ENCODE results near the gene ATP5MC2.
"Not testable (repeated sequence)": the region's sequence is repeated elsewhere in the genome, so short reads cannot be mapped to it uniquely, and the experiment has no call there.

The ATP5MC2 gene

DNA sequence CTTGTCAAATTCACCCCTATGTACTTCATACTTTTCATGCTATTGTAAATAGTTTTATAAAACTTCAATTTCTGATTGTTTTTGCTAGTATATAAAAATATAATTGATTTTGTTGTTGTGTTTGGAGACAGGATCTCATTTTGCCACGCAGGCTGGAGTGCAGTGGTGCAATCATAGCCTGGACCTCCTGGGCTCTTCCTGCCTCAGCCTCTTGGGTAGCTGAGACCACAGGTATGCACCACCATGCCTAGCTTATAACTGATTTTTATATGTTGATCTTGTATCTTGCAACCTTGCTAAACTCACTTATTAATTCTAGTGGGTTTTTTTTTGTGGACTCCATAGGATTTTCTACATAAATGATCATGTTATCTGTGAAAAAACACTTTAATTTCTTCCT, 23.5 kb downstream of the ATP5MC2 start:
- DNase-seq (ENCODE audit: low read depth, low spot score) = no peak

- no peak for DNase-seq (ENCODE audit: low read depth, low spot score)
These were observed 24.1 kb downstream of the ATP5MC2 start for GRCh38 chr12:53651737-53652136.

GRCh38 chr12:53646300-53646699, 29.6 kb downstream of the ATP5MC2 start:
- not testable (repeated sequence) for DNase-seq (ENCODE audit: low read depth, low spot score)

- DNase-seq (ENCODE audit: low read depth, low spot score) = no peak
These were observed 30.7 kb downstream of the ATP5MC2 start for GRCh38 chr12:53645165-53645564.

- no peak for DNase-seq (ENCODE audit: low read depth, low spot score)
These were observed 31.8 kb downstream of the ATP5MC2 start for GRCh38 chr12:53644133-53644532.

GRCh38 chr12:53643232-53643979, 32.5 kb downstream of the ATP5MC2 start:
- DNase-seq (ENCODE audit: low read depth, low spot score) = no peak

GRCh38 chr12:53638057-53638456, 37.8 kb downstream of the ATP5MC2 start:
- DNase-seq (ENCODE audit: low read depth, low spot score) = no peak

DNA sequence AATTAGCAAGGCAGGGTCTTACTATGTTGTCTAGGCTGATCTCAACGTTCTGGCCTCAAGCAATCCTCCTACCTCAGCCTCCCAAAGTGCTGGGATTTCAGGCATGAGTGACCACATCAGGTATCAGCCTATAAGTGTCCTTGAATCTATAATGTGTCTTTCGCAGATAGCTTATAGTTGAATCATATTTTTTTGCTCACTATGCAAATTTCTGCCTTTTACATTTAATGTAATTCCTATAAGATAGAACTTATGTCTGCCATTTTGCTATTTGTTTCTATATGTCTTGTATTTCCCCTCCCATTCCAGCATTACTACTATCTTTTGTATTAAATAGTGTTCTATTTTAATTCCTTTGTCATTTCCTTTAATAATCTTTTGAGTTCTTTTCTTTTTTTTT, 39.2 kb downstream of the ATP5MC2 start:
- DNase-seq (ENCODE audit: low read depth, low spot score) = no peak

DNA sequence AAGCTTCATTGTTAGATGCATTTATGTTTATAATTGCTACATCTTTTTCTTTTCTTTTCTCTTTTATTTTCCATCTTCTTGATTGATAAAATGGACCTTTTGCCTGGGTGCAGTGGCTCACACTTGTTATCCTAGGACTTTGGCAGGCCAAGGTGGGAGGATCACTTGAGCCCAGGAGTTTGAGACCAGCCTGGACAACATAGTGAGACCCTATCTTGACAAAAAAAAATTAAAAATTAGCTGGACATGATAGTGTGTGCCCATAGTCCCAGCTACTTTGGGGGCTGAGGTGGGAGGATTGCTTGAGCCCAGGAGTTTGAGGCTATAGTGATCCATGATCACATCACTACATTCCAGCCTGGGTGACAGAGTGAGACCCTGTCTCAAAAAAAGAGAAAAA, 40.2 kb downstream of the ATP5MC2 start:
- DNase-seq (ENCODE audit: low read depth, low spot score) = not testable (repeated sequence)

GRCh38 chr12:53631721-53632120, 44.2 kb downstream of the ATP5MC2 start:
- no peak for DNase-seq (ENCODE audit: low read depth, low spot score)

DNA sequence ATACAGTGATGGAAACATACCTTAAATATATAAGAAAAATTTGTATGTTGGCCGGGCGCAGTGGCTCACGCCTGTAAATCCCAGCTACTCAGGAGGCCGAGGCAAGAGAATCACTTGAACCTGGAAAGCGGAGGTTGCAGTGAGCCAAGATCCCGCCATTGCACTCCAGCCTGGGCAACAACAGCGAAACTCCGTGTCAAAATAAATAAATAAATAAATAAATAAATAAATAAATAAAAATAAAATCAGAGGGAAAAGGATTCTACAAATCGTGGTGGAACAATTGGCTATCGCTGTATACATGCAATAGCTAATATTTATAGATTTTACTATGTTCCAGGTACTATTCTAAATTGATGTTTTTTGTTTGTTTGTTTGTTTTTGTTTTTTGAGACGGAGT, 48.0 kb downstream of the ATP5MC2 start:
- DNase-seq (ENCODE audit: low read depth, low spot score) = no peak

- no peak for DNase-seq (ENCODE audit: low read depth, low spot score)
These were observed 49.1 kb downstream of the ATP5MC2 start for GRCh38 chr12:53626702-53627169.

DNA sequence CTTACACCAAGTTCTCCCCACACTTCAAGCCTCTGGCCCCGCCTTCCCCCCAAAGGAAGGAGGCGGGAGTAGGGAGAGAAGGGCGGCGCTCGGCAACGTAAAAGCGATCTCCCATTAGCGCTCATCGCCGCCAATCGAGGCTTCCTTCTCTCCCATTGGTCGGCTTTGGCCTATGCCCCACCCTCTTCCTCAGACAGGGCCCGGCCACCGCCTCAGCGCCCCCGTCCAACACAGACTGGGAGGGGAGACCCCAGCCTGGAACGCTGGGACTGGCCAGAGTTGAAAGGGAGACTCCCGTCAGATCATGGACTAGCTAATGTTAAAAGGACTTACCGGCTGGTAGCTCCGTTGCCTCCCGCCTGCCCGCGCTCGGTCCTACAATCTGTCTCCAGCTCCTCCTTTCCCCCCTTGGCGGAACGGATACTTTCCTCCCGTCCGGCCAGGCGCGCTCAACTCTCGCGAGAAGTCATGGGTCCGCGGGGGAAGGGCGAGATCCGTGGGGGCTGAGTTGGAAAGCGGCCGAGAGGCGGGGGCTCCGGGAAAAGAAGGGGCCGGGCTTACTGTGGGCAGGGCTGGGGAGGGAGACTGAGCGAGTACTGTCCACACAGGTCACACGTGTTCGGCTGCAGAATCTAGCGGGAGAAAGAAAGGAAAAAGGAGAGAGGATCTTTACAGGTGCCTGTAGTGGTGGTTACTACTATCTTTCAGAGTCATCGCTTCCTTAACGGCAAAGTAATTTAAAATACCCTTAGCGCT, 49.8 kb downstream of the ATP5MC2 start, which contains the start of gene ATF7:
TSS of gene ATF7 (minus strand) at position 437 of the 756 bp plus-strand sequence. CDS start 25,382 bp downstream, outside the sequence.
- peak; percentile 100 for DNase-seq (ENCODE audit: low read depth, low spot score)

GRCh38 chr12:53625373-53625945, 50.4 kb downstream of the ATP5MC2 start:
- no peak for DNase-seq (ENCODE audit: low read depth, low spot score)

DNA sequence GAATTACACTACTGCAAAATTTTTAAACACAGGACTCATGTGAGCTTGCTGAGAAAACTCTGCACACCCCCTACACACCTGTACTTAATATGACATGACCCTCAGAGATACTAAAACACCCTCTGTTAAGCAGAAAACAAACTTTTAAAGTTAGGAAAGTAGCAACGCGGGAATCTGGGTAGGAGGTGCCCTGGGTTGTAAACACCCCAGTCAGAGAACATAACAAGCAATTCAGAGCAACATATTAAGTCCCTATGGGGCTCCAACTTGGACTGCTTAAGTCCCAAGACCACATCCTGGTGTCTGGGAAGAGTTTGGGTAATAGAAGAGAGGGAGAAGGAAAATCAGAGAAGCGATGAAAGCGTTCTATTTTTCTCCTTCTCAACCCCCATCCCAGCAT, 50.9 kb downstream of the ATP5MC2 start:
- peak; percentile 16 for DNase-seq (ENCODE audit: low read depth, low spot score)

GRCh38 chr12:53624458-53624857, 51.4 kb downstream of the ATP5MC2 start:
- DNase-seq (ENCODE audit: low read depth, low spot score) = no peak

- no peak for DNase-seq (ENCODE audit: low read depth, low spot score)
These were observed 52.1 kb downstream of the ATP5MC2 start for GRCh38 chr12:53623548-53624385.

DNA sequence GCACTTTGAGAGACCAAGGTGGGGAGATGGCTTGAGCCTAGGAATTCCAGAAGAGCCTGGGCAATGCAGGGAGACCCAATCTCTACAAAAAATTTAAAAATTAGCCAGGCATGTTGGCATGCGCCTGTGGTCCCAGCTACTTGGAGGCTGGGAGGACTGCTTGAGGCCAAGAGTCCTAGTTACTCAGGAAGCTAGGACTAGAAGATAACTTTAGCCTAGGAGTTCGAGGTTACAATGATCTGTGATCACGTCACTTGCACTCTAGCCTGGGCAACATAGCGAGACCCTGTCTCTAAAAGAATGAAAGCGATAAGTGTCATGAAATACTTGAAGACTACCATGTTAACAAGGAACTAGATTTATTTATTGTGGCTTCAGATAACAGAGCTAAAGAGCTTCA, 53.2 kb downstream of the ATP5MC2 start:
- no peak for DNase-seq (ENCODE audit: low read depth, low spot score)

- no peak for DNase-seq (ENCODE audit: low read depth, low spot score)
These were observed 57.6 kb downstream of the ATP5MC2 start for GRCh38 chr12:53618275-53618674.

DNA sequence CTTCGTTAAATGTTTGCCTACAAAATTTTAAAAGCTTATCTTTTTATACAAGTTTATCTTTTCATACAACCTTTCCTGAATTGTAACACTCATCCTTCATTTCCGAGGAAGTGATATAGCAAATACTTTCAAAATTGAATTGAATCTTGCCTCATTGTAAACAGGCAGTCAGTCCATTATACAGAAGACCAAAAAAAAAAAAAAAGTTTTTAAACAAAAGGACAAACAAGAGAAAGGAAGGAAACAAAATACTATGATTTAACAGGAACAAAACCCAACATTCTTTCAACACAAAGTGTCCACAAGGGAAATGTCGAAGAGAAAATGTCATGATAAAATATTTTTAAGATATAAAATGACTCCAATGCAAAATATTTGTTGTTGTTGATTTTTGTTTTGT, 58.2 kb downstream of the ATP5MC2 start:
- no peak for DNase-seq (ENCODE audit: low read depth, low spot score)

GRCh38 chr12:53616950-53617349, 58.9 kb downstream of the ATP5MC2 start:
- DNase-seq (ENCODE audit: low read depth, low spot score) = no peak
